AML-193 (cell line): ENCODE results near the gene CTSL.
"Not testable (repeated sequence)": the region's sequence is repeated elsewhere in the genome, so short reads cannot be mapped to it uniquely, and the experiment has no call there.

Experiments used
- DNase-seq, 2 experiments: peaks; one replicate each; lab custom pipeline; 2025; lab: John Stamatoyannopoulos, UW

Gene CTSL

GRCh38 chr9:87759980-87760379 is 34.1 kb downstream of the CTSL start:
- not testable (repeated sequence) for DNase-seq

GRCh38 chr9:87760529-87760928 is 34.6 kb downstream of the CTSL start:
- DNase-seq, result no peak

GRCh38 chr9:87763286-87763685 is 37.4 kb downstream of the CTSL start:
- no peak for DNase-seq

- no peak for DNase-seq
Observed at GRCh38 chr9:87765521-87765920, 39.6 kb downstream of the CTSL start.

GRCh38 chr9:87766697-87767096 is 40.8 kb downstream of the CTSL start:
- DNase-seq, result no peak

GRCh38 chr9:87770616-87771315 is 44.8 kb downstream of the CTSL start:
- DNase-seq, result no peak

GRCh38 chr9:87771316-87772006 is 45.5 kb downstream of the CTSL start:
- DNase-seq, result no peak

GRCh38 chr9:87776481-87777379 is 50.8 kb downstream of the CTSL start:
- DNase-seq, result no peak

- DNase-seq, result no peak
Observed at GRCh38 chr9:87778996-87779395, 53.1 kb downstream of the CTSL start.
